ENCODE data around the gene UPK2.

UPK2 gene

GRCh38 chr11:118956094-118956846 lies at the start of gene UPK2:
UPK2 (plus strand) TSS chr11:118956298; CDS start chr11:118956351, 53 bp downstream.
- DNase-seq (ENCODE audit: low read depth), result peak; percentile 84

- DNase-seq (ENCODE audit: low read depth), result peak; percentile 81
These were observed 48.8 kb upstream of the UPK2 start for GRCh38 chr11:118907051-118908042.

DNA sequence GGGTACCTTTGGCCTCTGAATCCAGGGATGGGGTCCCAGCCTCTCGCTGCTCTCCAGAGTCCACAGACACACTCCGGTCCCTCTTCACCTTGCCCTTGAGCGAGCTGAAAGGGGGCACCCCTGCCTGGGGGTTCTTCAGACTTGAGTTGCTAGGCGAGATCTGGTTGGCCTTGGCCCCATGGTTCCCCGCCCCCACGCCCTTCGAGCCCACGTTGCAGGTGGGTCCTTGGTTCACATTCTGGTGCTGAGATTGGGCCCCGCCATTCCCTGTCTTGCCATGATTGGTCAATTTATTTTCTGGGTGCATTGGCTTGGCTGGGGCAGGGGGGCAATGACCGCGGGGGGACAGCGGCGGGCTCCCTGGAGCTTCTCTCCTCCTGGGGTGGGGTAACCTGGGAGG lies 47.8 kb upstream of the UPK2 start:
- no peak for DNase-seq (ENCODE audit: low read depth)

- DNase-seq (ENCODE audit: low read depth), result no peak
These were observed 47.0 kb upstream of the UPK2 start for GRCh38 chr11:118908901-118909618.

DNA sequence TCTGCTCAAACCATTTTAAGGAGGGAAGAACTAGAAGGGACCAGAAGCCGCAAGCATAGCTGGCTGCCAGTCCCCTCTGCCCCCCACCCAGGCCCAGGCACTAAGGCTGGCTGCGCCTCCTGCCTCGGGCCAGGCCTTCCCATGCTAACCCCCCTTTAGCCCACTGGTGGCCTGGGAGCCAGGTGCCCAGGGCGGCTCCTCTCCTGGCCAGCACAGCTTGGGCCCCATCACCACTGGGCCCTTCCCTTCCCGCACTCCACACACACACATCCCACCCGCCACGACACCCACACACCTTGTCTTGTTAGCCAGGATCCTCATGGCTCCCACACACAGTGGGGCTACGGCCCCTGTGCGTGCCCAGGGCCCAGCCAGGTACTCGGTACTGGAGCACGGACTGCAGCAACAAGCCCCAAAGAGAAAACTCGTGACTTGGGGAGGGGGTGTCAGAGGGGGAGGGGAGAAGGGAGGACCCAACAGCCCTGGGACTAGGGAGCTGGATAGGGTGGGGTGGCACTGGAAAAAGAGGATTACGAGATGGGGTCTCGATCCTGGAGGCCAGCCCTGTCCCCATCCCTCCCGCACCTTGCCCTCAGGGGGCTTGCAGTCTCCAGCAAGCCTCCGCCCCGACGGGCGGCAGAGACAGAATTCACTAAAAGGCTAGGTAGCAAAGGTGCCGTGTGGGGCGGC lies 46.3 kb upstream of the UPK2 start:
- no peak for DNase-seq (ENCODE audit: low read depth)

GRCh38 chr11:118910309-118911112 lies 45.6 kb upstream of the UPK2 start:
- DNase-seq (ENCODE audit: low read depth), result peak; percentile 40

GRCh38 chr11:118911113-118911879 lies 44.8 kb upstream of the UPK2 start:
- no peak for DNase-seq (ENCODE audit: low read depth)

DNA sequence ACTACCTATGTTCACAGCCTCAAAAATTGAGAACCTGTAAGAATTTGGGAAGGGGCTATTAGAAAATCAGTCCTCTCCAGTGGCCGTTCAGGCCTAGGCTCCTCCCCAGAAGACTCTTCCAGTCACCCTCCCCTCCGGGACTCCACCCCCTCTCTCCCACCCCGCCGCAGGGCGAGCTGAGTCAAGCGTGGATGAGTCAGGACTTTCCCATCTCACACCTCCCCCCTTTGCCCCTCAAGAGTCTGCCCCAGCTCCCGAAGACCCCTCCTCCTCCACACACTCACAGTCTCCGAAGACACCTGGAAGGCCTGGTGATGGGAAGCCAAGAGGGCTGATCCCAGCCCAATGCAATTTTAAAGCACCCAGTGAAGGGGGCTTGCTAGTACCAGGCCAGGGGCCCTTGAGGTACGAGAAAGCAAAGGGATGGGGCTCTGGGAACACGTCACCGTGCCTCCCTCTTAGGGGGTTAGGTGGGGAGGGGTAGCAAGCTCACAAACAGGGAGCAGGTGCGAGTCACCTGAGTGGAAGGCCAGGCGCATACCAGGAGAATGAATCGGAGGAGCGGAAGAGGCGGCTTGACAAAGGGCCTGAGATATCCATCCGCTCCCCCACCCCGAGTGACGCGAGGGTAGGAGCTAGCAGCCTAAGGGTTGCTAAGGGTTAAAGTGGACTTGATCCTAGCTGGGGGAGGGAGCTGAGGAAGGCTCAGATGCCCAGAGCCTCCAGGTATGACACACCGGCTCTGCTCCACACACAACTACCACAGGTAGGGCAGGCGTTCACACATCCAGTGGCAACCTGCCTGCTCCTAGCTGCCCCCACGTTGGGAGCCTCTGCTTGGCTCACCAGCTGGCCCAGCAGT lies 44.0 kb upstream of the UPK2 start:
- peak; percentile 74 for DNase-seq (ENCODE audit: low read depth)

DNA sequence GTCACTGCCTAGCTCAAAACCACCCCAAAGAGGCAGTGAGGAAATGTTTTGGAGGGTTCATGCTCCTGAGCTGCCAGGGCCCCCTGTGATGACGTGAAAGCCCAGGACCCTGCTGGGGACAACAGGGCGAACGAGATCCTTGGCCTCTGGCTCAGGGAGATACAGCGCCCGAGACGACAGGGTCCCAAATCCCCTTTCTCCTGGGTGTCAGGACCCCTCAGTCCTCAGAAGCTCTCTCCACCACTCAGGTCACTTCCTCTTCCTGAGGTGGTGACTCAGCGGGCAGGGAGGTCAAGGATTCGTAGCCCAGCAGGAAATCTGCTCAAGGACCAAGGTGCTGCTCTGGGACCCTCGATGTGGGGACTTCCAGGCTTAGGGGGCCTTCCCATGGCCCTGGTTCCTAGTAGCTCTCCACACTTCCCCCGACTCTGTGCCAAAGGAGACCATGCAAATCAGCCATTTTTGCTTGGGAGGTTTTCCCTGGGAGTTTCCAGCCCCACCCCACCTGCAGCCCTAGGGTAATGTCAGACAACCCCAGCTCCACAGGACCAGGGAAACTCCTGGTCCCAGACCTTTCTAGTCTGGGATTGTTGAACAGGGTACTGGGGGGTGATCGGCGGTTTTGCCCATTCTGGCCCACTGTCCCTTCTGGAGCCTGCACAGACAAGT lies 43.2 kb upstream of the UPK2 start:
- DNase-seq (ENCODE audit: low read depth), result no peak

DNA sequence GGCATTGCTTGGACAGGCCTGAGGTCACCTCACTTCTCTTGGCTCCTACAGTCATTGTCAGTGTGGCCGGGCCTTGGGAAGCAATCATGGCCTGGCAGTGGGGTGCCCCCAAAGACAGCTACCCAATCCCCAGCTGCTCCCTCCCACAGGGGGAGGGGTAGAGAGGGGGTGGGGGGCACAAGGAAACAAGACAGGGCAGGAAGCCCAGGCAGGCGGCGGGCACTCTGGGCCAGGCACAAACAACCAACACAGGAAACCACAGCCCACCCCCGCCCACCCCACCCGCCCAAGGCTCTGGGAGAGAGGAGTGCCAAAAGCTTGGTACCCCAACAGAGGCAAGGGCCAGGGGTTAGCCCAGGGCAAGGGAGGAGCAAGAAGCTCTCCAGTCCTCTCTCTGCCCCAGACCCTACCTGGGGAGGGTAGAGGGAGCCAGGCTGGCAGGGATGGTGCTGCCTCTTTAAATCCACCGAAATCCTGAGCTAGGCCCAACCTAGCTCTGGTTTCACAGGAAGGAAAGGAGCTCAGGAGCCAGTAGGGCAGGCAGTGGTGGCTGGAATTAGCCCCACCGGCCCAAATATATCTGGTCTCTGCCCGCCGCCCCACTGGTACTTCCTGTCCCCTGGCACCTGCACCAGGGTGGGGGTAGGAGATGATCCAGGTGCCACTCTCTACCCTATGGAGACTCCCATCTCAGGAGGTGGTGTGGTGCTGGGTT lies 42.5 kb upstream of the UPK2 start:
- DNase-seq (ENCODE audit: low read depth), result no peak

- DNase-seq (ENCODE audit: low read depth), result peak; percentile 44
These were observed 41.8 kb upstream of the UPK2 start for GRCh38 chr11:118914178-118914918.

DNA sequence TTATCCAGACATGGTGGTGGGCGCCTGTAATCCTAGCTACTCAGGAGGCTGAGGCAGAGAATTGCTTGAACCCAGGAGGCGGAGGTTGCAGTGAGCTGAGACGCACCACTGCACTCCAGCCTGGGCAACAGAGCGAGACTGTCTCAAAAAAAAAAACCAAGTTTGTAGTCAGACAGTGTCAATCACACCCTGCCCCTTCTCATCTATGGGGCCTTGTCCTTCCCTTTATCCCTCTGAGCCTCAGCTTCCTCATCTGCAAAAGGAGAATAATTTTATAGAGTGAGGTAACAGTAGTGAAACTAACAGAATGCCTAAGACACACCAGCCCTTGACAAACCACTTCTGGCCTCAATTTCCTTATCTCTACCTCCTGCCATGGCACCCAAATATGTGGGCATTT lies 41.1 kb upstream of the UPK2 start:
- no peak for DNase-seq (ENCODE audit: low read depth)

DNA sequence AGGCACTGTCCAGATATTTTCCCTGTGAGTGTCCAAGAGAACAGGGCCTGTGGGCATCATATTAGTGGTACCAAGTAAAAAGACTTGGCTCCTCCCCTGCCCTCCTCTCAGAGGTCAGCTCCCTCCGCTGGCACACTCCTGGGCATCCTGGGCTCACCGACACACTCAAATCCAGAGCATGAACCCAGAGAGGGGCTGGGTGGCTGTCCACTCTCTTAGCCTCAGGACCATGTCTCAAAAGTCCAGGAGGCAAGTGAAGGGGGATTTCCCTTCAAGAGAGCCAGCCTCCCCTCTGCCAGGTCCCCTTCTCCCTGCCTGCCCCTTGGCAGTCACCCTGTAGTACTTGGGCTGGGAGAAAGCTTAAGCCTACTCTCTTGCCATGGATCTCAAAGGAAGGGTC lies 40.7 kb upstream of the UPK2 start:
- DNase-seq (ENCODE audit: low read depth), result no peak

GRCh38 chr11:118915941-118916841 lies 39.9 kb upstream of the UPK2 start:
- no peak for DNase-seq (ENCODE audit: low read depth)

- DNase-seq (ENCODE audit: low read depth), result no peak
These were observed 39.2 kb upstream of the UPK2 start for GRCh38 chr11:118916842-118917388.

Data from stimulated activated CD8-positive, alpha-beta memory T cell treated with anti-CD3 and anti-CD28 coated beads, Interleukin-12 subunit alpha, Interleukin-12 subunit beta, amount 100 ng/mL, for 1 hour (primary cell).